Astrocyte of the spinal cord (primary cell): Measurements from ENCODE around the gene PKN3.
A peak's percentile ranks its signal among the peaks of the same experiment; 100 is the strongest.
"Not testable (repeated sequence)": the region's sequence is repeated elsewhere in the genome, so short reads cannot be mapped to it uniquely, and the experiment has no call there.

ENCODE experiments used
- DNase-seq: peaks from one replicate; pipeline ENCODE4 v3.0.0; 2011; ENCODE audit warnings: low read depth, low spot score
- H3K4me3 ChIP-seq: 2 replicates; pipeline ENCODE4 v1.5.1; 2011; ENCODE audit warnings: low read depth, mild to moderate bottlenecking, low read length, moderate library complexity
- CTCF ChIP-seq: IDR thresholded peaks from 2 replicates; pipeline ENCODE4 v1.5.1; 2012; ENCODE audit warnings: low read depth, mild to moderate bottlenecking, low read length, inconsistent platforms
- in situ Hi-C: cut with HindIII; loops from 2 replicates; pipeline ENCODE4 v1.10.0; 2017; ENCODE audit warnings: low sequenced_read_pairs

The PKN3 gene

DNA sequence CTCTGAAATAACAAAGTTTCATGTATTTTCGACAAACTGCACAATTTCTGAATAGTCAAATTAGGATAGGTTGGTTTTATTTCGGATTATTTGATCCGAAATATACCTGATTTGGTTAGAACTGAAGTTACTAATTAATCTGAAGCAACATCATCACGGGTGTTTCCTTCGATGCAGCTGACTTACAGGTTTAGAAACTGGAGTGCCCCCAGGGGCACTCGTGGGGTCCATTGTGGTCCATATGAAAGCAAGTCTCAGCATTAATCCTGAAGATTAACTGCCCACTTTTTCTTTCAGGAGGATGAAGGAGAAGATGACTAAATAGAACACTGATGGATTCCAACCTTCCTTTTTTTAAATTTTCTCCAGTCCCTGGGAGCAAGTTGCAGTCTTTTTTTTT is 8.0 kb upstream of the PKN3 start:
- no peak for TF ChIP-seq CTCF
- in situ Hi-C loops = no loop called here
- DNase-seq = no peak
- H3K4me3 ChIP-seq = no peak overlapping the region

- in situ Hi-C loops = no loop called here
- no peak for DNase-seq
- no peak for TF ChIP-seq CTCF
Observed at GRCh38 chr9:128696923-128697707, 5.2 kb upstream of the PKN3 start.

GRCh38 chr9:128699096-128699795 is 3.1 kb upstream of the PKN3 start:
- DNase-seq, H3K4me3 ChIP-seq, in situ Hi-C loops: not testable (repeated sequence)

More at GRCh38 chr9:128696923-128697707, 5.2 kb upstream of the PKN3 start:
- H3K4me3 ChIP-seq = no peak overlapping the region

DNA sequence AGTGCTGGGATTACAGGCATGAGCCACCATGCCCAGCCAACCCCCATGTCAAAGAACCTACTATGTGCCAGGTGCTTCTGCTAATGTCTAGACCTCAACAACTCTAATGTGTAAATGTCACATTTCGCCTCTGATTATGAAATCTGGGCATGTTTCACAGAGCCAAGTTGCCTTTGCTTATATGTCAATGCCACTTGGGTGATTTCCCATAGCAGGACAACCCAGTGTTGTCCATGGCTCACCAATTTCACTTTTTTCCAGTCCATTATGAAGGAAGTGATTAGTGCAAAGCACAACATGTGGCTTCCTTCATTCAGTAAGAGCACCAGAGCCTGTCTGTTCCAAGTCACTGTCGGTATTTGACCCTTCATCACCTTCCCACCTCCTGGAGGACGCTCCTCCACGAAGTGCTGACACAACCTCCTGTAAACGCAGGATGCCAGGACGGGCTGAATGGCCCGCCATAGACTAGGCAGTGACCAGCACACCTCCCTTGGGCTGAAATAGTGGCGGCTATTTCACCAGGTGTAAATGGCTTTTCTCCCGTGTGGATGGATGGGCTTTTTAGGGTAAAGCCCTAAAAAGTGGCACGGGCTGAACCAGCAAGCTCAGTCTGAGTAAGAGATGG is 962 bp upstream of the PKN3 start:
- no peak for TF ChIP-seq CTCF
- no peak for DNase-seq
- in situ Hi-C loops = no loop called here
- no peak overlapping the region for H3K4me3 ChIP-seq

- H3K4me3 ChIP-seq = peak overlapping the region; percentile 64
- no peak for TF ChIP-seq CTCF
- DNase-seq = peak; percentile 38
- in situ Hi-C loops = no loop called here
Observed at GRCh38 chr9:128702949-128703615, 779 bp downstream of the PKN3 start.

DNA sequence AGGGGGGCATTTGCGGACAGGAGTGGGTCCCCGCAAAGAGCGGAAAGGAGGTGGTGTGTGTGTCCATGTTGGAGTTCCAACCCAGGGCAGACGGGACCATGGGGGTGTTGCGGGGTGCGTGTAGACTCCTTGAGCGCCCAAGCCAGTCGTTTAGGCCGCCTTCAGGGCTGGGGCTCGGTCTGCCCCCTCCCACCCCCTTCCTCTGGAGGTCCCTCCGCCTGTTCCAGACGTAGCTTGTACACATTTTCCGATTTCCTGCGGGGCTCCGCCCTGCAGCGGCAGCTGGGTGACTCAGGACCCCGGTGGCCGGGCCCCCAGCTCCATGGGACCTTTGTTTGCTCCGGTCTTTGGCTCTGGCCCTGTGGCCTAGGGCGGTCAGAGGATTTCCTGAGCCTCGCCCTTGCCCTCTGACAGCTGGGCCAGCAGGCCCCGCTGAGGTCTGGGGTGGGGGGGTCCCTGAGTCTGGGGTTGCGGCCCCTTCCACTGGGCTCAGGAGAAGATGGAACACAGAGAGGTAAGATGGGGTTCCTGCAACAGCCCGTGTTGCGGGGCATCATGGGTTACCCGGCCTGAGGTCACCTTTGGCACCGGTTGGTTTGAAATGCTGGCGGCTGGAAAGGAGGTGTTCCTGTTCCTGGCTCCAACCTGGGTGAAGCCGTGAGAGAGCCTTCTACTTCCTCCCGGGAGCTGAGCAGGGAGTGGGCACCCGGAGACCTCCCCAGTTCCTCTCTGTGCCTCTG is 1.5 kb downstream of the PKN3 start:
- peak overlapping the region; percentile 64 for H3K4me3 ChIP-seq
- in situ Hi-C loops = no loop called here
- no peak for DNase-seq
- TF ChIP-seq CTCF = no peak
